Kidney (tissue), 14 donors: Measurements from ENCODE around the gene GPRC5D. TPM values are rescaled to one million over a fixed set of nuclear protein-coding genes. Genes with fewer than 3 reads are reported as not detected.

Experiments
- DNase-seq, 5 donors: peaks; one replicate each; pipeline ENCODE4 v3.0.0-alpha.2; 2013 to 2020
- FAIRE-seq: peaks from 2 replicates; lab custom pipeline; 2012; peaks lifted over from hg19 to GRCh38; lab: Jason Lieb, UNC
- H3K27ac ChIP-seq, 2 donors: one replicate each; pipeline ENCODE4 v1.7.0; 2013; ENCODE audit warnings: low read depth in 2 of 2, low read length in 2 of 2, inconsistent platforms in 1 of 2
- H3K27me3 ChIP-seq: one replicate; pipeline ENCODE4 v1.7.1; 2013; ENCODE audit warnings: low read length, inconsistent platforms; ENCODE audit not compliant: control insufficient read depth, insufficient read depth
- H3K36me3 ChIP-seq, 3 donors: one replicate each; pipeline versions ENCODE4 v1.7.0 to v1.7.1; 2013; ENCODE audit warnings: low read length in 3 of 3, control low read depth in 1 of 3, inconsistent platforms in 1 of 3; ENCODE audit not compliant: insufficient read depth in 3 of 3, control insufficient read depth in 2 of 3
- H3K4me1 ChIP-seq, 3 donors: one replicate each; pipeline versions ENCODE4 v1.7.0 to v1.7.1; 2013; ENCODE audit warnings: low read length in 3 of 3, inconsistent platforms in 1 of 3, low read depth in 1 of 3; ENCODE audit not compliant: control insufficient read depth in 2 of 3, insufficient read depth in 2 of 3
- H3K4me3 ChIP-seq, 3 donors: one replicate each; pipeline versions ENCODE4 v1.7.0 to v1.8.1; 2013; ENCODE audit warnings: low read length in 3 of 3, control low read depth in 1 of 3, inconsistent platforms in 1 of 3
- H3K9ac ChIP-seq, 3 donors: one replicate each; pipeline versions ENCODE4 v1.7.0 to v1.7.1; 2013; ENCODE audit warnings: low read length in 3 of 3, control low read depth in 1 of 3, inconsistent platforms in 1 of 3
- H3K9me3 ChIP-seq, 3 donors: one replicate each; pipeline versions ENCODE4 v1.7.0 to v1.7.1; 2013; ENCODE audit warnings: low read length in 3 of 3, control low read depth in 1 of 3, inconsistent platforms in 1 of 3; ENCODE audit not compliant: control insufficient read depth in 2 of 3, insufficient read depth in 1 of 3
- intact Hi-C: fragments of 100-400 bp; cut with DNase I; formaldehyde crosslinking; loops from one replicate; pipeline ENCODE4 v1.11.1; 2022
- polyA plus RNA-seq: library from polyadenylated mRNA; stranded (reverse); fragments of 350-450 nt; fragmentation: Illumina TruSeq; extraction: RNeasy Lipid Tissue Mini Kit (QIAGEN cat#74804); gene quantifications from one replicate; pipeline ENCODE4 v1.2.3, GENCODE V29; 2014; ENCODE audit warnings: low read depth, low replicate concordance; ENCODE audit not compliant: insufficient read depth
- total RNA-seq: library from RNA; stranded (reverse); fragmentation: NEBNext Ultra II Directional; extraction: Animal tissue kit (Norgen Biotek cat#: 25700); gene quantifications from one replicate; pipeline ENCODE4 v1.2.1, GENCODE V29; 2021
- TF ChIP-seq, protein P1 (sequence below): IDR thresholded peaks from 3 replicates; pipeline ENCODE4 v1.5.1; 2012; ENCODE audit warnings: mild to moderate bottlenecking, moderate library complexity, borderline replicate concordance; ENCODE audit not compliant: insufficient read depth; ENCODE audit errors: extremely low read depth
- donor health status: control.
- donor health status: control.
- donor health status: control.
- donor health status: control.
- donor health status: control.
- donor health status: DM: yes; HTN: yes; CAD: no.
- donor health status: Normal renal cell carcinoma (clear cell type).

GPRC5D gene
- total and polyA plus RNA-seq, 2 donors from 2014 or later = 0.25 TPM; not detected in 1

DNA sequence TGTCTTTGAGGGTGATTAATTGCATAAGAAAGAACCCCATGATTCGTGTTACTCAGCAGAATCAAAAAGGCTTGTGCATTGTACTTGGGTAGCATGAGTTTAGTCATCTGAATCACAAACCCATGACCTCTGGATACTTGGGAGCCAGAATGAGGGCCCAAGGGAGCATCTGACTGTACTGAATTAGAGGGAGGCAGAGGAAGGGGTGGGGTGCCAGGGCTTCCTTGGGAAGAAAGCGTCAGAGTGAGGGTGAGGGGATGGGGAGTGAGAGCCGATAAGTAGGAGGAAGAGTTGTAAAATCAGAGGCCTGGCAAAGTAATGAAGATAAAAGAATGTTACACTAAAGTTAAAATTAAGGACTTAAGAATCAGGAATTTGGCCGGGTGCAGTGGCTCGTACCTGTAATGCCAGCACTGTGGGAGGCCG, 29.8 kb downstream of the GPRC5D start:
- TF ChIP-seq, protein P1, sequence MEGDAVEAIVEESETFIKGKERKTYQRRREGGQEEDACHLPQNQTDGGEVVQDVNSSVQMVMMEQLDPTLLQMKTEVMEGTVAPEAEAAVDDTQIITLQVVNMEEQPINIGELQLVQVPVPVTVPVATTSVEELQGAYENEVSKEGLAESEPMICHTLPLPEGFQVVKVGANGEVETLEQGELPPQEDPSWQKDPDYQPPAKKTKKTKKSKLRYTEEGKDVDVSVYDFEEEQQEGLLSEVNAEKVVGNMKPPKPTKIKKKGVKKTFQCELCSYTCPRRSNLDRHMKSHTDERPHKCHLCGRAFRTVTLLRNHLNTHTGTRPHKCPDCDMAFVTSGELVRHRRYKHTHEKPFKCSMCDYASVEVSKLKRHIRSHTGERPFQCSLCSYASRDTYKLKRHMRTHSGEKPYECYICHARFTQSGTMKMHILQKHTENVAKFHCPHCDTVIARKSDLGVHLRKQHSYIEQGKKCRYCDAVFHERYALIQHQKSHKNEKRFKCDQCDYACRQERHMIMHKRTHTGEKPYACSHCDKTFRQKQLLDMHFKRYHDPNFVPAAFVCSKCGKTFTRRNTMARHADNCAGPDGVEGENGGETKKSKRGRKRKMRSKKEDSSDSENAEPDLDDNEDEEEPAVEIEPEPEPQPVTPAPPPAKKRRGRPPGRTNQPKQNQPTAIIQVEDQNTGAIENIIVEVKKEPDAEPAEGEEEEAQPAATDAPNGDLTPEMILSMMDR = no peak
- FAIRE-seq = no peak

DNA sequence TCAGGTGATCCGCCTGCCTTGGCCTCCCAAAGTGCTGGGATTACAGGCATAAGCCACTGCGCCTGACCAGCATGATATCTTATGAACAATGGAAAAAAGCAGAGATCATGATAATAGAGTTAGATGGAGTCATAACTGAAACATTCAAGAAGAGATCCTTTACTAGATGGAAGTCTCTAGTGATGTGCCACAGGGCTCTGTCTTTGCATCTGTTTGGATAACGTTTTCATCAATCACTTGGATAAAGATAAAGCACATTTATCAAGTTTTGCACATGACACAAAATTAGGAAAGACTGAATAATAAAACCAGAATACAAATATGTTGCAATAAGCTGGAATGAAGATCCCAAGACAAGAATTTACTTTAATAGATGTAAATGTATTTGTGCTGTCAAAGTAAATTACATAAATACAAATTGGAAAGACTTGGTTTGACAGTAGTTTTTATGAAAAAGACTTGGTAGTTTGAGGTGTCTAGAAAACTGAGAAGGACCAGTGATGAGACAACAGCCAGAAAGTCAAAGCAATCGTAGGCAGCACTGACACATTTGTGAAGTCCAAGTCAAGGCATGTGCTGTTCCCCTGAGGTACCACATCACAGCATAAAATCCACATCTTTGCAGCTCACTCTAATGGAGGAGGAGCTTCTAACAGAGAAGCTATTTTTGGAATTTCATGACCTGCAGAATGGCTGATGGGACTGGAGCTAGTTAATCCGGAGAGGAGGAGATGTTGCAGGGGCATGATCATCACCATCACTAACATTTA, 32.1 kb downstream of the GPRC5D start:
- FAIRE-seq = no peak
- intact Hi-C loops = loop anchor here (5.0 to 10.0 kb wide), 2 partner anchors 65 to 292 kb away; no protein-coding TSS in a partner anchor
- Histone ChIP-seq H3K4me3 (no peak overlapping the region), H3K36me3 (no peaks in the 10 kb centered on the region), H3K9ac (no peak overlapping the region), H3K9me3 (no peaks in the 10 kb centered on the region), H3K27me3 (no peaks in the 10 kb centered on the region), H3K4me1 (peaks cover 0 to 8% (median 0%) of the 10 kb centered on the region in 3 donors), H3K27ac (no peak overlapping the region)
- no peak for DNase-seq
- TF ChIP-seq, protein P1 = no peak

More for the DNA sequence above, 29.8 kb downstream of the GPRC5D start:
- H3K9ac ChIP-seq = no peak overlapping the region
- no peaks in the 10 kb centered on the region for H3K36me3 ChIP-seq
- no peak for DNase-seq
- no peaks in the 10 kb centered on the region for H3K4me1 ChIP-seq
- H3K27me3 ChIP-seq = no peaks in the 10 kb centered on the region
- H3K4me3 ChIP-seq = no peak overlapping the region
- H3K27ac ChIP-seq = no peak overlapping the region
- intact Hi-C loops = no loop called here
- H3K9me3 ChIP-seq = no peaks in the 10 kb centered on the region

DNA sequence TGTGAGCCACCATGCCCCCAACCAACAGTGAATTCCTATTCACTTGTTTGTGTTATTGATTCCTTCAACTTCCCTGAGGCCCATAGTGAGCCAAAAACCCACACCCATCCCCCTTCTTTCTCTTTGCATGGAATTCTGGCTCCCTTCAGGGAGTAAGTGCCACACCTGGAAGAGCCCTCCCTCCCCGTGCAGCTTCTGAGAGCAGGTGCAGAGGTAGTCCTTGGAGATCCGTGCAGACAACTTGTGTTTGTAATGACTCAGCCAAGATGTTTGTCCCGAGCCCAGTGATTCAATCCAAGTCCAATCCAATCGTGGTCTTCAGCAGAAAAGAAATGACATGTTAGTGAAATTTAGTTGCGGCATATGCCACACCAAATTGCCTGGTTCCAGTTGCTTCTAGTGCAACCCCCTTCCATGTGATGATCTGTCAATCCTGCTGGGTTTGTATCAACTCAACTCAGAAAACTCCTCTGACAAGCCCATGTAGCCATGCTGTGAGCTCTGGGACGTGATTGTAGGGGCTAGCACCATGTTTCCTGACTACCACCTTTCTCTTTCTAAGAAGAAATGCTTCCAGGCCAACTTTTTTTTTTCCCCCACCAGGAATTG, 33.1 kb downstream of the GPRC5D start:
- FAIRE-seq = no peak
- Histone ChIP-seq H3K4me1 (peaks cover 0 to 8% (median 0%) of the 10 kb centered on the region in 3 donors), H3K27ac (no peak overlapping the region), H3K36me3 (no peaks in the 10 kb centered on the region), H3K27me3 (no peaks in the 10 kb centered on the region), H3K4me3 (no peak overlapping the region), H3K9ac (no peak overlapping the region), H3K9me3 (no peaks in the 10 kb centered on the region)
- TF ChIP-seq, protein P1 = no peak
- no peak for DNase-seq
- intact Hi-C loops = loop anchor here (5.0 to 10.0 kb wide), 2 partner anchors 66 to 293 kb away; no protein-coding TSS in a partner anchor
